HL-60 (cell line): Measurements from ENCODE around the gene UTF1.

Experiments
- CTCF ChIP-seq: IDR thresholded peaks from one replicate; pipeline ENCODE4 v1.5.1; 2011; ENCODE audit warnings: low read length, control low read depth, inconsistent platforms; ENCODE audit not compliant: insufficient read depth
- POLR2AphosphoS5 ChIP-seq: IDR thresholded peaks from 2 replicates; pipeline ENCODE4 v1.6.1; 2012; ENCODE audit warnings: low read depth
- REST ChIP-seq: IDR thresholded peaks from 2 replicates; pipeline ENCODE4 v1.6.1; 2012; ENCODE audit warnings: low read depth; ENCODE audit not compliant: insufficient replicate concordance

- TF ChIP-seq CTCF = no peak
- no peak for TF ChIP-seq POLR2AphosphoS5
- TF ChIP-seq REST = no peak
Measured at GRCh38 chr10:133262696-133263095, 32.7 kb downstream of the UTF1 start.
